ENCODE results near the gene RNMT.
"Not testable (repeated sequence)": the region's sequence is repeated elsewhere in the genome, so short reads cannot be mapped to it uniquely, and the experiment has no call there.

Gene RNMT

GRCh38 chr18:13735681-13736080 is 9.2 kb downstream of the RNMT start:
- no peak for DNase-seq (ENCODE audit: low read depth)

GRCh38 chr18:13745696-13746095 is 19.2 kb downstream of the RNMT start:
- no peak for DNase-seq (ENCODE audit: low read depth)

GRCh38 chr18:13746633-13747032 is 20.2 kb downstream of the RNMT start:
- no peak for DNase-seq (ENCODE audit: low read depth)

GRCh38 chr18:13751599-13751998 is 25.1 kb downstream of the RNMT start:
- not testable (repeated sequence) for DNase-seq (ENCODE audit: low read depth)

GRCh38 chr18:13756261-13756660 is 29.8 kb downstream of the RNMT start:
- no peak for DNase-seq (ENCODE audit: low read depth)

GRCh38 chr18:13756671-13757070 is 30.2 kb downstream of the RNMT start:
- DNase-seq (ENCODE audit: low read depth), result no peak

- no peak for DNase-seq (ENCODE audit: low read depth)
Measured at GRCh38 chr18:13758622-13759021, 32.1 kb downstream of the RNMT start.

GRCh38 chr18:13760047-13760446 is 33.6 kb downstream of the RNMT start:
- no peak for DNase-seq (ENCODE audit: low read depth)

GRCh38 chr18:13762690-13763439 is 36.4 kb downstream of the RNMT start:
- no peak for DNase-seq (ENCODE audit: low read depth)

- DNase-seq (ENCODE audit: low read depth), result no peak
Measured at GRCh38 chr18:13775058-13775457, 48.6 kb downstream of the RNMT start.

- DNase-seq (ENCODE audit: low read depth), result no peak
Measured at GRCh38 chr18:13791181-13791580, 64.7 kb downstream of the RNMT start.

- DNase-seq (ENCODE audit: low read depth), result no peak
Measured at GRCh38 chr18:13793819-13794218, 67.3 kb downstream of the RNMT start.

- DNase-seq (ENCODE audit: low read depth), result no peak
Measured at GRCh38 chr18:13796515-13796914, 70.0 kb downstream of the RNMT start.

- no peak for DNase-seq (ENCODE audit: low read depth)
Measured at GRCh38 chr18:13797157-13797611, 70.7 kb downstream of the RNMT start.

- no peak for DNase-seq (ENCODE audit: low read depth)
Measured at GRCh38 chr18:13799396-13799795, 72.9 kb downstream of the RNMT start.

GRCh38 chr18:13800505-13801259 is 74.2 kb downstream of the RNMT start:
- DNase-seq (ENCODE audit: low read depth), result no peak

- no peak for DNase-seq (ENCODE audit: low read depth)
Measured at GRCh38 chr18:13801260-13801601, 74.8 kb downstream of the RNMT start.

- no peak for DNase-seq (ENCODE audit: low read depth)
Measured at GRCh38 chr18:13804305-13804704, 77.8 kb downstream of the RNMT start.

- DNase-seq (ENCODE audit: low read depth), result no peak
Measured at GRCh38 chr18:13808294-13809042, 82.0 kb downstream of the RNMT start.

GRCh38 chr18:13809043-13809430 is 82.6 kb downstream of the RNMT start:
- no peak for DNase-seq (ENCODE audit: low read depth)

GRCh38 chr18:13809531-13810255 is 83.2 kb downstream of the RNMT start:
- no peak for DNase-seq (ENCODE audit: low read depth)

- DNase-seq (ENCODE audit: low read depth), result no peak
Measured at GRCh38 chr18:13810950-13811485, 84.5 kb downstream of the RNMT start.
